KOPT-K1 (cell line): ENCODE measurements around the gene DGCR2.

Source experiments
- H3K27ac ChIP-seq: fragments of 200-600 bp; sonication (generic); 2 replicates; pipeline ENCODE4 v1.5.1; 2016; ENCODE audit warnings: antibody characterized with exemption, mild to moderate bottlenecking, low read depth, low read length; ENCODE audit not compliant: poor library complexity, severe bottlenecking
- H3K36me3 ChIP-seq: fragments of 200-600 bp; sonication (generic); 2 replicates; pipeline ENCODE4 v1.5.1; 2017; ENCODE audit warnings: antibody characterized with exemption, mild to moderate bottlenecking, low read length, moderate library complexity; ENCODE audit not compliant: insufficient read depth
- H3K9me3 ChIP-seq: fragments of 200-600 bp; sonication (generic); 2 replicates; pipeline ENCODE4 v1.5.1; 2017; ENCODE audit warnings: antibody characterized with exemption, low read length, mild to moderate bottlenecking; ENCODE audit not compliant: insufficient read depth, poor library complexity, severe bottlenecking

DGCR2 gene

GRCh38 chr22:19134176-19134831, 12.1 kb upstream of the DGCR2 start:
- Histone ChIP-seq H3K9me3 (no peaks in the 10 kb centered on the region), H3K36me3 (peaks cover 82% of the 10 kb centered on the region), H3K27ac (no peak overlapping the region)

- H3K9me3 ChIP-seq = no peaks in the 10 kb centered on the region
- H3K27ac ChIP-seq = no peak overlapping the region
- peaks cover 74% of the 10 kb centered on the region for H3K36me3 ChIP-seq
These were observed 11.3 kb upstream of the DGCR2 start for GRCh38 chr22:19133561-19133960.

- no peak overlapping the region for H3K27ac ChIP-seq
- H3K36me3 ChIP-seq = peaks cover 67% of the 10 kb centered on the region
- H3K9me3 ChIP-seq = no peaks in the 10 kb centered on the region
These were observed 10.6 kb upstream of the DGCR2 start for GRCh38 chr22:19132693-19133400.

- Histone ChIP-seq H3K9me3 (no peaks in the 10 kb centered on the region), H3K27ac (no peak overlapping the region), H3K36me3 (peaks cover 60% of the 10 kb centered on the region)
These were observed 9.9 kb upstream of the DGCR2 start for GRCh38 chr22:19132153-19132552.

- Histone ChIP-seq H3K27ac (no peak overlapping the region), H3K36me3 (peaks cover 55% of the 10 kb centered on the region), H3K9me3 (no peaks in the 10 kb centered on the region)
These were observed 9.4 kb upstream of the DGCR2 start for GRCh38 chr22:19131685-19132015.

GRCh38 chr22:19130959-19131684, 8.9 kb upstream of the DGCR2 start, which contains the start of gene TSSK2:
Gene TSSK2, plus strand, starts transcription at chr22:19131308. Its CDS starts 92 bp downstream, at chr22:19131400.
- Histone ChIP-seq H3K9me3 (no peaks in the 10 kb centered on the region), H3K36me3 (peaks cover 50% of the 10 kb centered on the region), H3K27ac (no peak within 1 kb of the TSS)

GRCh38 chr22:19129871-19130270, 7.7 kb upstream of the DGCR2 start:
- peaks cover 40% of the 10 kb centered on the region for H3K36me3 ChIP-seq
- H3K27ac ChIP-seq = no peak overlapping the region
- H3K9me3 ChIP-seq = no peaks in the 10 kb centered on the region

- Histone ChIP-seq H3K36me3 (peaks cover 32% of the 10 kb centered on the region), H3K9me3 (no peaks in the 10 kb centered on the region), H3K27ac (no peak overlapping the region)
These were observed 6.9 kb upstream of the DGCR2 start for GRCh38 chr22:19128946-19129727.

GRCh38 chr22:19128009-19128401, 5.8 kb upstream of the DGCR2 start:
- Histone ChIP-seq H3K9me3 (no peaks in the 10 kb centered on the region), H3K36me3 (peaks cover 21% of the 10 kb centered on the region), H3K27ac (no peak overlapping the region)

- H3K27ac ChIP-seq = no peak overlapping the region
- peaks cover 16% of the 10 kb centered on the region for H3K36me3 ChIP-seq
These were observed 5.3 kb upstream of the DGCR2 start for GRCh38 chr22:19127329-19128008.

GRCh38 chr22:19126309-19127273, 4.4 kb upstream of the DGCR2 start:
- H3K9me3 ChIP-seq = no peaks in the 10 kb centered on the region
- H3K36me3 ChIP-seq = peaks cover 8% of the 10 kb centered on the region
- H3K27ac ChIP-seq = no peak overlapping the region

More at GRCh38 chr22:19127329-19128008, 5.3 kb upstream of the DGCR2 start:
- H3K9me3 ChIP-seq = no peaks in the 10 kb centered on the region

- Histone ChIP-seq H3K36me3 (no peaks in the 10 kb centered on the region), H3K27ac (no peak overlapping the region), H3K9me3 (no peaks in the 10 kb centered on the region)
These were observed 3.5 kb upstream of the DGCR2 start for GRCh38 chr22:19125474-19126308.

- H3K36me3 ChIP-seq = no peaks in the 10 kb centered on the region
- no peaks in the 10 kb centered on the region for H3K9me3 ChIP-seq
- H3K27ac ChIP-seq = no peak overlapping the region
These were observed 2.8 kb upstream of the DGCR2 start for GRCh38 chr22:19125011-19125410.
